Measurements from ENCODE around the gene NXPH3.

Gene NXPH3

DNA sequence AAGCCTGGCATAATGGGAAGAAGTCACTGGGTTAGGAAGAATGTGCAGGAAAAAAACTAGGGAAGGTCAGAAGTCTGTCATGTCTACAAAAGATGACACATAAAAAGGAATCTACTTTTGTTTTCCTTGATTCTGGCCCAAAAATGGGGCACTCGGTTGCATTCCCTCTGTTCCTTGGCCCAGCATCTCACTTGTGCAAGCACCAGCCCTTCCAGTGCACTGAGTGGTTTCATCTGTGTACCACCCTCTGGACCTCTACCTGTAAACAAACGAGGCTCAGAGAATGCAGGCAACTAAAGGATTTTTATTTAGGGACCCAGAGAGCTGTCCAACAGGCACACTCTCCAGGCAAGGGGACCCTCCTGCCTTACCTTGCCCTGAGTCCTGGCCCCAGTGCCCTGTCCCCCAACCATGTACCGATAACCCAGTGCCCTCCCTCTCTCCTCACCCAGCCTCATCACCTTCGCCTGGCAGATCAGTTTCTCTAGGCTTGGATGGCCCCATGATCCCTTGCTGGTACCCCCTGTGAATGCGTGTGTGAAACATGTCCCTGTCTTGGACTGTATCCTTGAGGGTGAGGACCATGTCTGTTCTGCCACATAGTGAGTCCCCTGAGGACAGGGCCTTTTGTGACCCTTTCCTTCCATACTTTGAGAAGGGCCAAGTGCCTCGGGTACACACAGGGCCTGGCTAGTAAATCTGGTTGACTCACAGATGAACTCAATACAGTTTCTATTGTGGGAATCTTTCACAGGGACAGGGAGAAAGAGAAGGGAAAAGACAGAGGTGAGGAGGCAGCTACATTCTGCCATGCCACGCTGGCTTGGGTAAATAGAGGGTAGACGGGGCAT lies 13.3 kb downstream of the NXPH3 start:
- in situ Hi-C loops (cut with HindIII; ENCODE audit: low sequenced_read_pairs): no loop called here

GRCh38 chr17:49589577-49589927 lies 13.9 kb downstream of the NXPH3 start:
- in situ Hi-C loops (cut with HindIII; ENCODE audit: low sequenced_read_pairs): no loop called here

DNA sequence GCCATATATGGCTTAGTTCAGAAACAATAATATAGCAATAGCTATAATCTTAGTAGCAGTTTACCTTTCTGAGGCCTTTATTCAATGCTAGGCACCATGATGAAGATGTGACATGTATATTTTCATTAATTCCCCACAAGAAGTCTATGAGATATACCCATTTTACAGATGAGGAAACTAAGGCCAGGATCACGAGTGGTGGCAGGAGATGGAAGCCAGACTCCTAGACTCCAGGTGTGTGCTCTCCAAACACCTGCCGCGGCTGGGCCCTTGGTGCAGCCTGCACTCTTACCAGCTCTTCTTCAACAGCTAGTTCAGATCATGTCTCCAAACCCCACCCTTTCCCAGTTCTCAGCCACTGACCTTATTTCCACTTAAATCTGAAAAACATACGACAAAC lies 15.2 kb downstream of the NXPH3 start:
- in situ Hi-C loops (cut with HindIII; ENCODE audit: low sequenced_read_pairs): no loop called here

GRCh38 chr17:49592263-49592662 lies 16.6 kb downstream of the NXPH3 start:
- in situ Hi-C loops (cut with HindIII; ENCODE audit: low sequenced_read_pairs): no loop called here

DNA sequence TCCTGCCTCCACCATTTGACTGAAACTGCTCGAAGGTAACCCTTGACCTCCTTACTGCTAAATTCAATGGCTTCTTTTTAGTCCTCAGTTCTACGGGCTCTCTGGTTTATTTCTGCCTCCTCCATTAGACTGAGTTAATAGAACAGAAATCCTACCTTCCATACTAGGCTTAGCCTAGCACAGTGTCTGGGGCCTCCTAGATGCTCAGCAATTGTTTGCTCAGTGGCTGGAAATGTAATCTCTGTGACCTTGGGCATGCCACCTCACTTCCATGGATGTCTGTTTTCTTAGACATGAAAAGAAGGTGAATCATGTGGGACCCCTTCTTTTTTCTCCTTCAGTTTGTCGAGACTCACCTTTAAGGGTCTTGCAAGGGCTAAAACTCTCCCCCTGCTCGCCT lies 19.7 kb downstream of the NXPH3 start:
- in situ Hi-C loops (cut with HindIII; ENCODE audit: low sequenced_read_pairs): no loop called here

- in situ Hi-C loops (cut with HindIII; ENCODE audit: low sequenced_read_pairs): no loop called here
These were observed 20.3 kb downstream of the NXPH3 start for GRCh38 chr17:49595980-49596379.

- in situ Hi-C loops (cut with HindIII; ENCODE audit: low sequenced_read_pairs): no loop called here
These were observed 21.1 kb downstream of the NXPH3 start for GRCh38 chr17:49596613-49597244.

DNA sequence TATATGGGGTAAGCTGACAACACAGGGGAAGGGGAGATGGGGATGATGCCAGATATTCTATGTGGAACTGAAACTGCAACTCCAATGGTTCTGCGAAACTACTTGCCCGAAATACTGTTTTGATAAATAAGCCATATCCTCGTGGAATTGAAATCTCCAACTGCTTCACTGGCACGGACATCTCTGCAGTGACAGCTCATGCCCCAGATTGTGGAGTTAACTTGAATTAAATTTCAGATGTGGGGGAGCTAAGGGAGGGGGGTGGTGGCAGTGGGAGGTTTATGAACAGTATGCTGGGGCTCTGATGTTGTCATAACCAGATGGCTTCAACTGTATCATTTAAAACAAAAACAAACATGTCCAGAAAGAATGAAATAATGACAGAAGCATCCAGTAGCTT lies 21.8 kb downstream of the NXPH3 start:
- in situ Hi-C loops (cut with HindIII; ENCODE audit: low sequenced_read_pairs): no loop called here

DNA sequence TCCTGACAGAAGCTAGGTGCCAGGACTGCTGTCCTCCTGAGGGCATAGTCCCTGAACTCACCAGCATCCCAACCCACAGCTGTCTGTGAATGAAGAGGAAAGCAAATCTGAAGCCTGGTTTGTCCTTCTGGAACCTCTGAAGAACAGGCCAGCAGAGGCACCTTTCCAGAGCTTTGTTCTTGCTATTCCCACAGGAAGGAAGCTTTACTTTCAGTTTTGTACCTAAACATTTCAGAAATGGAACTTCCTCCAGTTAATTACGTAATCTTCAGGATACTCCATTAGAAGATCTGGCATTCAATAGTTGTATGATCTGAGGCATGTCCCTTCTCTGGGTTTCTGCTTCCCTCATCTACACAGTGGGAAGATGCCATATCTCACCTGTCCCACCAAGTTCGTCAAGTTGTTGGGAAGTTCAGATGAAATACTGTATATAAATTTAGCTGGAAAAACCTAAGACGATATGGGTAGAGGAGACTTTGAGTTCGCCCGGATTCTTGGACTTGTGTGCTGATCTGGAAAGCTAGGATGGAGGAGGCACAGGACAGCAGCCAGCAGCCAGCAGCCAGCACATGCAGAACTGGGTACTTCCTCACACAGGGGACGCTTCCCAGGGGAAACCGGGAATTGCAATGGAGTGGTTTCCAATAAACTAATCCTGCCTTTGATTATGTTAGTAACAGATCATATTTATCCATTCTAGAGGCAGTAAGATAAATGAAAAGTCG lies 22.4 kb downstream of the NXPH3 start:
- in situ Hi-C loops (cut with HindIII; ENCODE audit: low sequenced_read_pairs): no loop called here

DNA sequence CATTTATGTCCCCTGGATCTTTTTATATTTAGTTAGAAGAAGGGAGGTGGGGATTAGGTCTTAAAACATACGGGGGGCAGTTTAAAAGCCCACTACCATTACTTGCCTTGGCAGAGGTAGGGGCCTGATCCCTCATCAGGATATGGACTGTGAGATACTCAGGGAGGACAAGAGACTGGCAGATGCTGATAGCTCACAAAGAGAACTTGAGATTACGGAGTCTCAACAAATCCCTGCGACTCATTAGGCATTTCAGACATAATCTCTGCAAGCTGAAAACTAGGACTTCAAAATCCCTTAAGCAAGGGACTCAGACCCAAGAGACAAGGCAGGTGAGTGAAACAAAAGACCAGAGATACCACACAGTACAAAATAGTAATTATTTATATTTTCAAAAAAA lies 23.2 kb downstream of the NXPH3 start:
- in situ Hi-C loops (cut with HindIII; ENCODE audit: low sequenced_read_pairs): no loop called here

DNA sequence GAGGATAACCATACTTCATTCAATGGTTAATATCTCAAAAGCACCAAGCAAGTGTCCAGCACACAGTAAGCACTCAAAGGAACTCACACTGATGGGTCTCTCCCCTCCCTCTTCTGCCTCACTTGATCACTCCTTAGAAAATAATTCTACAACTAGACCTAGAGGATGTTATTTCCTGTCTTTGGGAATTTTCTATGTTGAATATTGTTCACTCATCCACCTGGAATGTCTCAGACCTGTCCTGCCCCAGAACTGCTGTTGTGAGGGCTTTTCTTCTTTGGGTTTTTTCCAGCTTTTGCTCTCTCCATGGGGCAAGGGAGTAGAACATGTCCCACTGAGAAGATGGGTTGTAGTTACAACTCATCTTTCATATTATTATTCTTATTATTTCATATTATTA lies 25.3 kb downstream of the NXPH3 start:
- in situ Hi-C loops (cut with HindIII; ENCODE audit: low sequenced_read_pairs): no loop called here

- in situ Hi-C loops (cut with HindIII; ENCODE audit: low sequenced_read_pairs): no loop called here
These were observed 27.1 kb downstream of the NXPH3 start for GRCh38 chr17:49602783-49603182.

GRCh38 chr17:49603238-49603637 lies 27.6 kb downstream of the NXPH3 start:
- in situ Hi-C loops (cut with HindIII; ENCODE audit: low sequenced_read_pairs): no loop called here

DNA sequence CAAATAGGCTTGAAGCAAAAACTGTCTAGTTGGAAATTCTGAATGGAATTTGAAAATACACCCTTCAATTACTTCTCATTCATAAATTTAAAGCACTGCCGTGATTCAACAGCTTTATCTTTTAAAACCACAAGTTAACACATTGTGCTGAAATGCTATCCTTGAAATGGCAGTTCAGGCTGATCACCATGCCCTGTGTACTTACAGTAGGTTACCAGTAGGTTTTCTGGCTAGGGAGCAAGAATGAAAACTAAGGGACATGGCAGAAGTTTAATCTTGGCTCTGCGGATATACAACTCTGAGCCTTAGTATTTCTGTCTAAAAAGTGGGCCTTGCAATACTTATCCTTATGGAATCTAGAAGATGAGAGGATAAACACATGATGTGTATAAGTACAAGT lies 28.0 kb downstream of the NXPH3 start:
- in situ Hi-C loops (cut with HindIII; ENCODE audit: low sequenced_read_pairs): no loop called here

DNA sequence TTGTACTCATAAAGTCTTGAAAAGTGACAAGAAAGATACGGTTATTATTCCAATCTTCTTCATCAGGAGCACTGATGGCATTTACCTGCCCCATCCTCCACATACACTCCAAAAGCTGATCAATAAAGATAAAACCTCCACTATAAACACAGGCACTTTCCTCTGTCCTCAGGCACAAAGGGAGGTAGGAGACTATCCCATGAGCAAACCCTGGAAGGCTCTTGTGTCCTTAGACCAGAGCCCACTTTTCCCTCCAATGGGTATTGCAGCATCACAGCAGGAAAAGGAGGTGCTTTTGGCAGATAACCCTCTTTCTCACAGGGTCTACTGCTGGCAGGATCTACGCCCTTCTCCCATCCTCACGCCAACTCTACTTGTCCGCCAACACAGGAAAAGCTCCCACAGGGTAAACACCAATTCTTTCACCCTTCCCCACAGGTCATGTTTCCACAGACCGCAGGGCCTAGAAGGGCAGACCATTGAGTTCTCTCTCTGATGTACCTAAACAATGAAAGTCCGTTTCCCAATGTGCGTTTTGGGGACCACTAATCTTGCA lies 28.7 kb downstream of the NXPH3 start:
- in situ Hi-C loops (cut with HindIII; ENCODE audit: low sequenced_read_pairs): no loop called here

GRCh38 chr17:49610883-49611584 lies 35.4 kb downstream of the NXPH3 start:
- in situ Hi-C loops (cut with HindIII; ENCODE audit: low sequenced_read_pairs): loop anchor here (5.0 kb wide), 1 partner anchor 61 kb away; no protein-coding TSS in a partner anchor

GRCh38 chr17:49612726-49613125 lies 37.1 kb downstream of the NXPH3 start:
- in situ Hi-C loops (cut with HindIII; ENCODE audit: low sequenced_read_pairs): loop anchor here (5.0 kb wide), 1 partner anchor 60 kb away; no protein-coding TSS in a partner anchor

GRCh38 chr17:49613182-49613800 lies 37.6 kb downstream of the NXPH3 start:
- in situ Hi-C loops (cut with HindIII; ENCODE audit: low sequenced_read_pairs): loop anchor here (5.0 kb wide), 1 partner anchor 59 kb away; no protein-coding TSS in a partner anchor

DNA sequence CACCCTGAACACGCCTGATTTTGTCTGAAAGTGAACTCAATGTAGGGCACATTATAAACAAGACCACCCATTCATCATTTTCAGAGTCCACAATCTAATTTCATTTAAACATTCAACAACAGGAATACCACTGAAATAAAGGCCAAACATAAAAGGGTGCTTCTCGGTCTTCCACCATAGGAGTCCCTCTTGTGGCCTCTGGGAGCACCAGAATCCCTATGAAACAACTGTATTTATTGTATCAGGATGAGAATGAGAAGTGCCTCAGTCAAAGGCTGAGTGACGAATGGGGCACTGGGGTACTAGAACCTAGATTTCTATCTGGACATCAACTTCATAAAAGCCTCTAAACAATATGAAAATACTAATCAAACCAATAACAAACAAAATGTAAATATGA lies 40.4 kb downstream of the NXPH3 start:
- in situ Hi-C loops (cut with HindIII; ENCODE audit: low sequenced_read_pairs): no loop called here

GRCh38 chr17:49616601-49617131 lies 41.0 kb downstream of the NXPH3 start:
- in situ Hi-C loops (cut with HindIII; ENCODE audit: low sequenced_read_pairs): no loop called here

All from endothelial cell of hepatic sinusoid (primary cell).